ENCODE results near the gene STAT6. TPM values are rescaled to one million over a fixed set of nuclear protein-coding genes. Genes with fewer than 3 reads are reported as not detected.

The STAT6 gene
- total RNA-seq, 1 experiment from 2014 or later = 44.4 TPM

DNA sequence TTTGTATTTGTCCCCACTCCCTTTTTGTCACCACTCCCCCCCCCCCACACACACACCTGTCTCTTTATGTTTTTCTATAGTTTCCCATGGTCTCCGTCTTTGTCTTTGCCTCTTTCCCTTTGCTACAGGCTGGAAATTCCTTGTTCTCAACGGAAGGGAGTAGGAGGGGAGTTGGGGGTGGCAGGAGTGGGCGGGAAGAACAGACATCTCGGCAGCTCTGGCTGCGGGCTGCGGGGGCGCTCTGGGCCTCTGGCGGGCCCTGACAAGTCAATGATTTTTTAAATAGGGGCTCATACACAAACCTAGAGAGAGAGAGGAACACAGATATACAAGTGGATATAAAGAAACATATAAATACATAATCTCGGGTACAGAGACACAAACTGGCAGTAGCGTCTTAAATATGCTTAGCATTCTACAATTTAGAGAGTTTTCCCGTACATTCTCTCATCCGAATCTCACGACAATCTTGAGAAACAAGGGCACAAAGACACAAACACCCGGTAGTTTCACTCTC lies 24.6 kb downstream of the STAT6 start:
- no peak overlapping the region for H4K8ac ChIP-seq (replicated peaks; ENCODE audit: insufficient read length, low read depth, low read length)
- Mint-ChIP-seq H3K9me3 (no peaks in the 10 kb centered on the region; a peak in 1 of 5 replicates), H3K27me3 (ENCODE audit: low read depth) (no peaks in the 10 kb centered on the region), H3K4me1 (peaks cover 35 to 36% of the 10 kb centered on the region in 2 experiments), H3K4me3 (peak overlapping the region; percentile 79 to 87), H3K36me3 (ENCODE audit: insufficient read depth in 1 of 3, low read depth in 3 of 3) (peaks cover 2 to 17% (median 17%) of the 10 kb centered on the region in 3 experiments; a peak in 6 of 7 replicates), H3K27ac (peak overlapping the region; percentile 94 to 98 (median 96))
- H3K4ac ChIP-seq (ENCODE audit: low read depth, low read length) = no peak overlapping the region
- no peak overlapping the region for H2BK120ac ChIP-seq (ENCODE audit: low read depth, low read length, poor library complexity, severe bottlenecking)
- H3K56ac ChIP-seq (ENCODE audit: insufficient read length, low read depth, low read length) = no peak overlapping the region
- peak; percentile 87 for DNase-seq
- no peaks in the 10 kb centered on the region for H3K27me3 ChIP-seq (ENCODE audit: insufficient read depth, low read length)
- no peak overlapping the region for H3K14ac ChIP-seq (ENCODE audit: insufficient read depth, low read length)
- H3K4me2 ChIP-seq (ENCODE audit: insufficient read depth, insufficient read length, low read length) = peak overlapping the region; percentile 63
- no peak overlapping the region for H4K5ac ChIP-seq (ENCODE audit: insufficient read length, low read depth, low read length)
- H3K79me2 ChIP-seq (ENCODE audit: insufficient read depth, low read length) = no peaks in the 10 kb centered on the region; the same call in 1 of the 2 replicates
- H2BK15ac ChIP-seq (ENCODE audit: low read depth, low read length) = no peak overlapping the region
- no peaks in the 10 kb centered on the region for H4K20me1 ChIP-seq (ENCODE audit: control insufficient read depth, insufficient read depth, insufficient read length)
- H3K27ac ChIP-seq (ENCODE audit: insufficient read length, low read depth, low read length) = peak overlapping the region; percentile 67
- no peak overlapping the region for H2BK20ac ChIP-seq (ENCODE audit: low read depth, low read length, poor library complexity, severe bottlenecking)
- no peak overlapping the region for H4K91ac ChIP-seq (ENCODE audit: insufficient read length, low read depth, low read length)
- peaks cover 9% of the 10 kb centered on the region for H3K23me2 ChIP-seq (ENCODE audit: insufficient read length, low read depth, low read length, poor library complexity, severe bottlenecking)
- WGBS (ENCODE audit: extremely low coverage, insufficient read length, low lambda C conversion rate) = no CpG with 5 or more reads among the region's 14 CpGs
- no peak overlapping the region for H3T11ph ChIP-seq (ENCODE audit: low read length)
- peak overlapping the region; percentile 41 for H3K18ac ChIP-seq (ENCODE audit: insufficient read length, low read depth, low read length)
- no peak overlapping the region for H2AFZ ChIP-seq (ENCODE audit: low read length)
- H2AK5ac ChIP-seq (ENCODE audit: insufficient read length, low read length) = no peak overlapping the region
- H3K4me1 ChIP-seq (ENCODE audit: insufficient read depth, low read length) = no peaks in the 10 kb centered on the region
- peak overlapping the region; percentile 8 for H3K9ac ChIP-seq (ENCODE audit: extremely low read depth, insufficient read length, low read length)
- H3K23ac ChIP-seq (ENCODE audit: insufficient read length, low read depth, low read length) = no peak overlapping the region
- H2BK5ac ChIP-seq (ENCODE audit: insufficient read length, low read length) = no peak overlapping the region
- H3K79me1 ChIP-seq (ENCODE audit: insufficient read depth, low read depth, low read length, poor library complexity, severe bottlenecking) = no peaks in the 10 kb centered on the region
- H2BK12ac ChIP-seq (ENCODE audit: insufficient read length, low read depth, low read length) = no peak overlapping the region
- peak; percentile 55 for TF ChIP-seq CTCF (conservative IDR thresholded peaks at IDR 0.05)
- no peaks in the 10 kb centered on the region for H3K9me3 ChIP-seq (ENCODE audit: control insufficient read depth, low read depth, low read length)
